BLaER1 treated with 17β-estradiol and CSF1 and Interleukin-3, amounts not matched to agents 10 nM and 100 nM (cell line): ENCODE measurements around the gene GNG3.

Source experiments
- H3K27ac ChIP-seq, 11 experiments: shearing (Covaris generic); formaldehyde crosslinking; 2 replicates each; pipeline ENCODE4 v1.8.1; 2022
- H3K27me3 ChIP-seq, 11 experiments: shearing (Covaris generic); formaldehyde crosslinking; 2 replicates each; pipeline ENCODE4 v1.8.1; 2022
- H3K36me3 ChIP-seq, 11 experiments: shearing (Covaris generic); formaldehyde crosslinking; 2 replicates each; pipeline ENCODE4 v1.8.1; 2022
- H3K4me1 ChIP-seq, 10 experiments: shearing (Covaris generic); formaldehyde crosslinking; 2 replicates each; pipeline ENCODE4 v1.8.1; 2022
- H3K4me2 ChIP-seq, 11 experiments: shearing (Covaris generic); formaldehyde crosslinking; 2 replicates each; pipeline ENCODE4 v1.8.1; 2022
- H3K4me3 ChIP-seq, 10 experiments: shearing (Covaris generic); formaldehyde crosslinking; 2 replicates each; pipeline ENCODE4 v1.8.1; 2022
- H3K9ac ChIP-seq, 11 experiments: shearing (Covaris generic); formaldehyde crosslinking; 2 replicates each; pipeline ENCODE4 v1.8.1; 2022
- H3K9me3 ChIP-seq, 11 experiments: shearing (Covaris generic); formaldehyde crosslinking; replicated peaks in 1 of 11; 2 replicates each; pipeline ENCODE4 v1.8.1; 2022
- H4K20me1 ChIP-seq, 11 experiments: shearing (Covaris generic); formaldehyde crosslinking; 2 replicates each; pipeline ENCODE4 v1.8.1; 2022
- Cebpa-rat ChIP-seq, 11 experiments: shearing (Covaris generic); IDR thresholded peaks; 2 replicates each; pipeline ENCODE4 v1.8.1; 2022

The GNG3 gene

GRCh38 chr11:62707277-62707861 lies at the start of gene GNG3, which contains the start of gene BSCL2:
Gene GNG3 (plus strand): TSS chr11:62707676. CDS start chr11:62708296, 620 bp downstream.
Gene BSCL2 (minus strand): TSS chr11:62707424. CDS start chr11:62707195, 229 bp downstream.
- no peaks in the 10 kb centered on the region for H4K20me1 ChIP-seq
- no peak for TF ChIP-seq Cebpa-rat (IDR thresholded peaks at IDR 0.05)
- H3K4me2 ChIP-seq, result peak within 1 kb of the TSS; percentile 88 to 100 (median 98)
- peak within 1 kb of the TSS; percentile 82 to 93 (median 91); a peak in 21 of 22 replicates for H3K9ac ChIP-seq
- H3K27ac ChIP-seq, result peak within 1 kb of the TSS; percentile 89 to 99 (median 96); a peak in 21 of 22 replicates
- peak within 1 kb of the TSS; percentile 64 to 82 (median 70) for H3K4me3 ChIP-seq
- H3K4me1 ChIP-seq, result peaks cover 47 to 69% (median 51%) of the 10 kb centered on the region in 10 experiments
- H3K9me3 ChIP-seq, result no peaks in the 10 kb centered on the region
- H3K36me3 ChIP-seq, result peaks cover 24 to 62% (median 35%) of the 10 kb centered on the region in 11 experiments
- H3K27me3 ChIP-seq, result no peaks in the 10 kb centered on the region

DNA sequence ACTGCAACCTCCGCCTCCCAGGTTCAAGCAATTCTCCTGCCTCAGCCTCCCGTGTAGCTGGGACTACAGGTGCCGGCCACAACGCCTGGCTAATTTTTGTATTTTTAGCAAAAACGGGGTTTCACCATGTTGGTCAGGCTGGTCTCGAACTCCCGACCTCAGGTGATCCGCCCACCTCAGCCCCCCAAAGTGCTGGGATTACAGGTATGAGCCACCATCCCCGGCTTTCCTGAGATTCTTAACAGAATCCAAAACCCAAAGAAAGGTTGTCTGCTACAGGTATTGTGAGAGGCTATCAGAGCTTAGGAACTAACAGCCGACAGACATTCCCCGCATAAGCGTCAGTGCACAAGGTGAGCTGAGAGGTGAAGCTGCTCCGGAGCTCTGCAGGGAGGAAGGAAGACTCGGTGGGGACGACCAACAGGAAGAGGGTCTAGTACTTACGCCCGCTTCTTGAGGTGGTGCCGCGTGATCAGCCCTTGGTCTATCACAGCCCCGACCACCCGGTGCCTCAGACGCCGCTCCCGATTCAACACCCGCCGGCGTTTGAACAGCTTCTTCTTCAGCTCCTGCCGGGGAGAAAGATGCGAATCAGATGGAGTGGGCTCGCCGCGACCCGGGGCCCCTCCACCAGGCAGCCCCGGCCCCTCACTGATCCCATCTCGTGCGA lies 42.9 kb upstream of the GNG3 start:
- H3K4me2 ChIP-seq, result peak overlapping the region; percentile 57 to 100 (median 77)
- H3K36me3 ChIP-seq, result peaks cover 26 to 66% (median 54%) of the 10 kb centered on the region in 11 experiments
- H4K20me1 ChIP-seq, result peaks cover 0 to 46% (median 27%) of the 10 kb centered on the region in 11 experiments; a peak in 19 of 22 replicates
- peaks cover 30 to 56% (median 53%) of the 10 kb centered on the region in 10 experiments for H3K4me1 ChIP-seq
- no peak for TF ChIP-seq Cebpa-rat (IDR thresholded peaks at IDR 0.05)
- H3K27ac ChIP-seq, result peak overlapping the region; percentile 63 to 94 (median 87)
- peak overlapping the region; percentile 83 to 98 (median 90) for H3K9ac ChIP-seq
- no peaks in the 10 kb centered on the region for H3K27me3 ChIP-seq
- no peaks in the 10 kb centered on the region for H3K9me3 ChIP-seq
- H3K4me3 ChIP-seq, result peak overlapping the region; percentile 68 to 94 (median 83)

DNA sequence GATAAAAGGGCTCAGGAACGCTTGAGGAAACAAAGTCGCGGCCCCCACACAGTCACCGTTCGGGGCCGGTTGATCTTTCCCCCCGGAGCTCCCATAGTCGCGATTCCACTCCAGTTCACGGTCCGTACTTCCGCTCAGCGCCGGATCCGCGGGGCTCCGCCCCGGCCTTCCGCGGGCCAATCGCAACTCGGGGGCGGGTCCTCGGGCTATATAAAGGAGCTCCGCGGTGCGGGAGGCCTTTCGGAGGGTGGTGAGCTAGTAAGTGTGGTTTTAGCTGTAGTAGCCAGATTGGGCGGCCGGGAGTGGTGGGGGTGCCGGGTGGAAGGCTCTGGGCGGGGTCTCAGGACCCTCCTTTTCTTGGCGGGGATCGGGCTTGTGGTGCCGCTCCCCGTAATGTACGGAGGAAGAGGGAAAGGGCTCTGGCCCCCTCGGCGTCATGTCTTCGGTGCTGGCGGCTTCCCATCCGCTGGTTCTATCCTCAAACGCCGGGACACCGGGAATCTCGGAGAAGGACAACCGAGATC lies 42.3 kb upstream of the GNG3 start, which contains the start of the genes C11orf98 and CSKMT:
TSS of gene C11orf98 (minus strand) at position 136 of the 524 bp plus-strand sequence. CDS start at position 95, 41 bp downstream.
TSS of gene CSKMT (plus strand) at position 238 of the 524 bp plus-strand sequence. CDS start 568 bp downstream, outside the sequence.
- H3K4me2 ChIP-seq, result peak within 1 kb of the TSS; percentile 96 to 100 (median 98)
- peaks cover 36 to 62% (median 59%) of the 10 kb centered on the region in 10 experiments for H3K4me1 ChIP-seq
- peak within 1 kb of the TSS; percentile 68 to 94 (median 83) for H3K4me3 ChIP-seq
- no peaks in the 10 kb centered on the region for H3K27me3 ChIP-seq
- no peak for TF ChIP-seq Cebpa-rat (IDR thresholded peaks at IDR 0.05)
- H3K36me3 ChIP-seq, result peaks cover 28 to 66% (median 54%) of the 10 kb centered on the region in 11 experiments
- H4K20me1 ChIP-seq, result peaks cover 0 to 52% (median 27%) of the 10 kb centered on the region in 11 experiments; a peak in 19 of 22 replicates
- peak within 1 kb of the TSS; percentile 63 to 94 (median 87) for H3K27ac ChIP-seq
- H3K9ac ChIP-seq, result peak within 1 kb of the TSS; percentile 83 to 98 (median 90)
- no peaks in the 10 kb centered on the region for H3K9me3 ChIP-seq

GRCh38 chr11:62665599-62666258 lies 41.7 kb upstream of the GNG3 start:
- H3K9ac ChIP-seq, result peak overlapping the region; percentile 83 to 98 (median 90)

DNA sequence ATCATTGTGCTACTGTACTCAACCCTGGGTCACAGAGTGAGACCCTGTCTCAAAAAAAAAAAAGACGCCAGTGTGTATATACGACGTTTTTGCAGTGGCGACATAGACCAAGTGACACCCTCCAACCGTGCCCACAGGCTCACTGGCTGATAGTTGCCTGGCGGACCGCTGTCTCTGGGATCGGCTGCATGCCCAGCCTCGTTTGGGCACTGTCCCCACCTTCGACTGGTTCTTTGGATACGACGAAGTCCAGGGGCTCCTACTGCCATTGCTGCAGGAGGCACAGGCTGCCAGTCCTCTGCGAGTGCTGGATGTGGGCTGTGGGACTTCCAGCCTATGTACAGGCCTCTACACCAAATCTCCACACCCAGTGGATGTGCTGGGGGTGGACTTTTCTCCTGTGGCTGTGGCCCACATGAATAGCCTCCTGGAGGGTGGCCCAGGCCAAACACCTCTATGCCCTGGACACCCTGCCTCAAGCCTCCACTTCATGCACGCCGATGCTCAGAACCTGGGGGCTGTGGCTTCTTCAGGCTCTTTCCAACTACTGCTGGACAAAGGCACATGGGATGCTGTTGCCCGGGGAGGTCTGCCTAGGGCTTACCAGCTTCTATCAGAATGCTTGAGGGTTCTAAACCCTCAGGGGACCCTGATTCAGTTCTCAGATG lies 41.1 kb upstream of the GNG3 start:
- H3K4me3 ChIP-seq, result peak overlapping the region; percentile 68 to 94 (median 83)
- H3K27me3 ChIP-seq, result no peaks in the 10 kb centered on the region
- TF ChIP-seq Cebpa-rat (IDR thresholded peaks at IDR 0.05), result no peak
- H3K27ac ChIP-seq, result peak overlapping the region; percentile 63 to 94 (median 87); a peak in 21 of 22 replicates
- peak overlapping the region; percentile 96 to 100 (median 98) for H3K4me2 ChIP-seq
- H3K9me3 ChIP-seq, result no peaks in the 10 kb centered on the region
- H3K36me3 ChIP-seq, result peaks cover 28 to 54% (median 45%) of the 10 kb centered on the region in 11 experiments
- peaks cover 0 to 60% (median 27%) of the 10 kb centered on the region in 11 experiments; a peak in 19 of 22 replicates for H4K20me1 ChIP-seq
- peak overlapping the region; percentile 83 to 98 (median 90) for H3K9ac ChIP-seq
- H3K4me1 ChIP-seq, result peaks cover 45 to 70% (median 68%) of the 10 kb centered on the region in 10 experiments

More at GRCh38 chr11:62665599-62666258, 41.7 kb upstream of the GNG3 start:
- Histone ChIP-seq H3K27ac (peak overlapping the region; percentile 63 to 94 (median 87); a peak in 21 of 22 replicates), H4K20me1 (peaks cover 0 to 58% (median 27%) of the 10 kb centered on the region in 11 experiments; a peak in 19 of 22 replicates), H3K36me3 (peaks cover 28 to 61% (median 50%) of the 10 kb centered on the region in 11 experiments), H3K4me3 (peak overlapping the region; percentile 68 to 94 (median 83)), H3K4me2 (peak overlapping the region; percentile 96 to 100 (median 98)), H3K27me3 (no peaks in the 10 kb centered on the region), H3K9me3 (no peaks in the 10 kb centered on the region), H3K4me1 (peaks cover 42 to 68% (median 65%) of the 10 kb centered on the region in 10 experiments)
- no peak for TF ChIP-seq Cebpa-rat (IDR thresholded peaks at IDR 0.05)

DNA sequence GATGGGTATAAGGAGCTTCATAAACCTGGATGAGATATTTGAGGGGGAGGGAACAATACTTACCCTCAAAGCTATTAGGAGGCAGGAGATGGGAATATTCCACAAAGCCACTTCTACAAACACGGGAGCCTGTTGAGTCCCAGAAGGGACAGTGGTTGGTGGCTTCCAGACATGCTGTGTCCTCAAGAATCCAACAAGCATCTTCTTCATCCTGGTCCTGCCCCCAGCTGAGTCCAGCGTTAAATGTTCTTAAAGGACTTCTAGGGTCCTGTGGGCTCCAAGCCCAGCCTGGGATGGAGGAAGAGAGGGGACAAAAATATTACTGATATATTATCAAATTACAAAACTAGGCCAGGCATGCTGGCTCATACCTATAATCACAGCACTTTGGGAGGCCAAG lies 40.0 kb upstream of the GNG3 start:
- Histone ChIP-seq H3K9ac (peak overlapping the region; percentile 36 to 98 (median 90); a peak in 20 of 22 replicates), H3K36me3 (peaks cover 23 to 44% (median 35%) of the 10 kb centered on the region in 11 experiments), H3K27ac (peak overlapping the region in 8 of 11 experiments; percentile 20 to 94 (median 86); a peak in 9 of 22 replicates)

GRCh38 chr11:62669420-62670161 lies 37.9 kb upstream of the GNG3 start:
- H3K9me3 ChIP-seq, result no peaks in the 10 kb centered on the region
- peak overlapping the region; percentile 85 to 100 (median 93) for H3K4me2 ChIP-seq
- no peak for TF ChIP-seq Cebpa-rat (IDR thresholded peaks at IDR 0.05)
- H3K4me3 ChIP-seq, result peak overlapping the region in 4 of 10 experiments; percentile 76 to 88 (median 80); a peak in 3 of 20 replicates
- no peaks in the 10 kb centered on the region for H3K27me3 ChIP-seq
- H3K4me1 ChIP-seq, result peaks cover 60 to 75% (median 69%) of the 10 kb centered on the region in 10 experiments
- H4K20me1 ChIP-seq, result peaks cover 0 to 56% (median 25%) of the 10 kb centered on the region in 11 experiments; a peak in 19 of 22 replicates
- peak overlapping the region; percentile 19 to 96 (median 88); a peak in 18 of 22 replicates for H3K9ac ChIP-seq
- peaks cover 33 to 55% (median 39%) of the 10 kb centered on the region in 11 experiments for H3K36me3 ChIP-seq
- H3K27ac ChIP-seq, result peak overlapping the region in 8 of 11 experiments; percentile 72 to 95 (median 90); a peak in 8 of 22 replicates

More for the DNA sequence above, 40.0 kb upstream of the GNG3 start:
- H3K9me3 ChIP-seq, result no peaks in the 10 kb centered on the region
- no peaks in the 10 kb centered on the region for H3K27me3 ChIP-seq
- H3K4me1 ChIP-seq, result peaks cover 50 to 70% (median 68%) of the 10 kb centered on the region in 10 experiments
- peak overlapping the region; percentile 68 to 94 (median 83); a peak in 17 of 20 replicates for H3K4me3 ChIP-seq
- H4K20me1 ChIP-seq, result peaks cover 0 to 57% (median 27%) of the 10 kb centered on the region in 11 experiments; a peak in 19 of 22 replicates
- TF ChIP-seq Cebpa-rat (IDR thresholded peaks at IDR 0.05), result no peak
- peak overlapping the region; percentile 96 to 100 (median 98) for H3K4me2 ChIP-seq
